Measurements from ENCODE around the gene FSD1.

- TF ChIP-seq CTCF (conservative IDR thresholded peaks at IDR 0.05) (no peak), EZH2 (IDR thresholded peaks at IDR 0.05; ENCODE audit: low read depth) (no peak)
Measured at GRCh38 chr19:4284974-4285373, 19.4 kb upstream of the FSD1 start.

Measured in PC-9 (cell line).